Medulla oblongata (tissue), 1 donor: Measurements from ENCODE around the gene ACVR1B.
"Not testable (repeated sequence)": the region's sequence is repeated elsewhere in the genome, so short reads cannot be mapped to it uniquely, and the experiment has no call there.

ENCODE experiments used
- DNase-seq: peaks from one replicate; pipeline ENCODE4 v3.0.0-alpha.2; 2015; ENCODE audit errors: extremely low spot score

The ACVR1B gene

DNA sequence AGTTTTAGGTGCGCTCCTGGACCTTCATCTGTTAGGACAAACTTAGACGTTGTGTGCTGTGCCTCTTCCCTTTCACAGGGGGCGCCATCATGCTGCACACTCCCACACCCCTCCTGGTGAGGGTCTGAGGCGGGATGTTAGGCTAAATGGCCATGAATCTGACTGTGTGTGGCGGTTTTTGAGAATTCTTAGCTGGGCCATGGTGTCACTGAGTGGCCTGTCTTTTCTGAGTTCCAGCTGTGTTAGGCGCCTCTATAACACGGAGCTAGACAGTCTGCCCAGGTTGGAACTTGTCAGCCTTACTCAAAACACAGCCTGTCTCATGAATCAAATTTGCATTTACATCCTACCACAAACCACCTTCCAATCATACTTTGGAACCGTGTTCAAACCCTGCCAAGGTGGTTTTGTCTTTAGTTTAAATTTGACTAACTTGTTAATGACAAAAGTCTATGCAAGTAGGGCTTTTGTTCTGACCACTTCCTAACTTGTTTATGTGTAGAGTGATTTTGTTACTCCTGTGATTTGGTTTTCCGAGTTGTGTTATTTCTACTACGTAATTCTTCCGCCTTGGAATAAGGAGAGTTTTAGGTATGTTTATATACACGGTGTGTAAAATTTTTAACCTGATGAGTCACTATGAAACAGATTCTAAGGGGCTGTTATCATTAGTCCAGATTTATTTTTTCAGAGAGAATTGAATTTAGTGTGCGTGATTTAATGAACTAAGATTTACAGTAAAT, 19.6 kb downstream of the ACVR1B start:
- no peak for DNase-seq

DNA sequence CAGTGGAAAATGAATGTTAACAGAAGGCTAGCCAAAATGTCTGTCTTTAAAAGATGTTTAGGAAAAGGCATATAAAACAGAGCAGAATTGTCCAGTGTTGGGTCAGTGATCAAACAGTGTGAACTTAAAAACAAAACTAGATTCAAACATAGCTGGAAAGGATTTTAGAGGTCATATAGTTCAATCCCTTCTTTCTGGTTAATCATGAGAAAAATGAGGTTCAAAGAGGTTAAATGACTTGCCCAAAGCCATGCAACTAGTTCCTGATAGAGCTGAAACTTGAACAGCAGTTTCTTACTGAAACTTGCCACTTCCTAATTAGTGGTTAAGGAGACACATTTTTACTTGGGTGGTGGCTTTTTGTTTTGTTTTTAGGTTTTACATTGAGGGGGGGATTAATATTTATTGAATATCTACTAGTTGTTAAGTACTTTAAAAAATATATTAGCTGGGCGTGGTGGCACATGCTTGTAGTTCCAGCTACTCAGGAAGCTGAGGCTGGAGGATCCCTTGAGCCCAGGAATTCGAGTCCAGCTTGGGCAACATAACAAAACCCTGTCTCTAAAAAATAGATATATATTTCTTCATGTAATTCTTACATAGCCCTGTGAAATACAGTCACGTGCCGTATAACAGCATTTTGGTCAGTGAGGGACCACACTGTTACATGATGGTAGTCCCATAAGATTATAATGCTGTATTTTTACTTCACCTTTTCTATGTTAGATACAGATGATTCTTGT, 20.4 kb downstream of the ACVR1B start:
- no peak for DNase-seq

DNA sequence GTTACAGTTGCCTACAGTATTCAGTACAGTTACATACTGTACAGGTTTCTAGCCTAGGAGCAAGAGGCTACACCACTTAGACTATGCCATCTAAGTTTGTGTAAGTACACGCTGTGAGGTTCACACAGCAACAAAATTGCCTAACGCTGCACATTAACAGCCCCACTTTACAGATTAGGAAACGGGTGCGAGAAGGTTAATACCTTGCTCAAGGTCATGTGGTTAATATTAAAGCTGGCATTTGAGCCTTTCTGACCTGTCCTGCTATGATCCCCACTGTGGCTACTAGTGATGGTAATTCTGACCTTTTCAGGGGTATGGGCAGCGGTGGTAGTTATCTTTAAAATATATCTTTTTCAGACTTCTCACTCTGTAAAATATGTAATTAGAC, 20.9 kb downstream of the ACVR1B start:
- no peak for DNase-seq

DNA sequence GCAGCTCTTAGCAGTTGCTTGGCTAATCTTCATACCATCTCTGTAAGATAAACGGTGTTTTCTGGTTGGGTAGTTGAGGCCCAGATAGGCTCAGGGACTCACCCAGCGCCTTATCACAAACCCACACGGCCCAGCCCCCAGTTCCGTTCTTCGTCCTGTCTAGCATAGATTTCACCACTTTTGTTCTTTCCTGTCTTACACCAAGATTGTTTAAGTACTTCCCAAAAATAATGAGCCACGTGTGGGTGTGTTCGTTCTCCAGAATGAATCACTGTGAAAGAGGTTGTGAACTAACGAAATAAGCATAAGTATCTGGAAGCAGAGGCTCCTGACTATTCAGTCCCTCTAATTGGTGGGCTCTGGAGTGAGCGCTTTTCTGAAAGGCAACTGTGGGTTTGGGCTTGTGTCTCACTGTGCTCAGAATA, 21.4 kb downstream of the ACVR1B start:
- DNase-seq, result peak; percentile 71

DNA sequence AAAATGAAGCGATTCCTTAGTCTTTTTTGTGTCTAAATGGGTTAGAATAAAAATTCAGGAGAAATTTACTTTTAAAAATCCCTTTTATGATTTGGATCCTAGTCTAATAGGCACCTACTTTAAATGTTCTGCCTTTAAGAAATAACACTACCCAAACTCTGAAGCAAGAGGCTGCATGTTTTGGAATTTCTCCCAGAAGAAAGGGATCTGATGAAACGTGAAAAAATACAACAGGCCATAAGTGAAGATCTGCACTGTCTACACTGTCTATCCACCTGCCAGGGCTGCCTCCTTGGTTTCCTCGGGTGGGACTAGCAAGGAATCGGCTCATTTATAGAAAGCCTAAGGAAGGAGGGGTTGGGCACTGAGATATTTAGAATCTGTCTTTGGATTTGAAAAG, 22.1 kb downstream of the ACVR1B start:
- no peak for DNase-seq

DNA sequence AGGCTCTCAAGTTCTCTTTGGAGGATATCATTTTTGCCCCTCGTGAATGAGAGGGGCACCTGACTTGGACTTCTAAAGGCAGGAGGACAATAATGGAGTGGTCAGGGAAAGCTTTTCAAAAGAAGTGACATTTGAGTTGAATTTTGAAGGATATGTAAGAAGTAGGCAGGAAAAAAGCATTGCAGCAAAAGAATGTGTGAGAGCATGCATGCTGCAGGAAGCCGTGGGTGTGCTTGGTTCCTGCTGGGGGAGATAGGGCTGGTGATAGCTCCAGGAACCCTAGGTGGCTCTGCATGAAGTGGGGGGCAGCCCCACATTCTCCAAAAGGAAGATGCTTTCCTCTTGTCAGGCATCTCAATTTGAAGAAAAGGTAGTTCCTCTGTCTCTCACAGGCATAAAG, 23.1 kb downstream of the ACVR1B start:
- no peak for DNase-seq

DNA sequence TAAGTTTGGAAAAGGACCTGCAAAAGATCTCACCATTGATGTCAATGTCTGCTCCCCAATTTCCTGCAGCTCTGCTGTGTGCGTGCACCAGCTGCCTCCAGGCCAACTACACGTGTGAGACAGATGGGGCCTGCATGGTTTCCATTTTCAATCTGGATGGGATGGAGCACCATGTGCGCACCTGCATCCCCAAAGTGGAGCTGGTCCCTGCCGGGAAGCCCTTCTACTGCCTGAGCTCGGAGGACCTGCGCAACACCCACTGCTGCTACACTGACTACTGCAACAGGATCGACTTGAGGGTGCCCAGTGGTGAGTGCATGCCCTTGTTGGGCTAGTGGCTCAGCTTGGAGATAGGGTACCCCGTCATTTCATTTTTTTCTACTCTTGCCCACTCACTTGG, 23.7 kb downstream of the ACVR1B start:
- DNase-seq, result no peak

DNA sequence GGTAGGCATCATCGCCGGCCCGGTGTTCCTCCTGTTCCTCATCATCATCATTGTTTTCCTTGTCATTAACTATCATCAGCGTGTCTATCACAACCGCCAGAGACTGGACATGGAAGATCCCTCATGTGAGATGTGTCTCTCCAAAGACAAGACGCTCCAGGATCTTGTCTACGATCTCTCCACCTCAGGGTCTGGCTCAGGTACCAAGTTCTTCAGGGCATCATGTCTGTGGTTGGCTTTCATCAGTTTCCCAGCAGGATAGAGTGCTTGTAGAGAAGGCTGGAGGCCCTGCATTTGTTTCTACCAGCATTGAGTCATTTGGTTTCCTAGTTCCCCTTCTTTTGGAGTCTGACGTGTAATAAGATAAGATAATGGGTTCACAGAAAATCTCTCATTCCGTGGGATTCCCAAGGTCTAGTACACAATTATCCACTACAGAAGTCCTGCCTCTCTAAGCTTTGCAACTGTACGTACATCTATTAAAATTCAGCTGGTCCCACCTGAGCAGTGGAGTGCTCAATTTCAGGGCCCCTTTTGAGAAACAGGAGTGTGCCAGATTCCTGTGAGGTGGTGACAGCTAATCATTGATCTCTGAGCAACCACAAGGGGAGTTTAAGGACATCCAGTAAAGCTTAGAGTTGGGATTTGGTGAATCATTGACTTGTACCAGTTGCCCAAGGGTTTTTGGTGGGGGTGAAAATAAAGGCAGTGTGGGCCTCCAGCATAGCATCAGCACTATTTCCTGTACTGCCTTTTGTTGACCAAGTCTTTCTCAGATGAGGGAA, 25.1 kb downstream of the ACVR1B start:
- DNase-seq, result no peak

DNA sequence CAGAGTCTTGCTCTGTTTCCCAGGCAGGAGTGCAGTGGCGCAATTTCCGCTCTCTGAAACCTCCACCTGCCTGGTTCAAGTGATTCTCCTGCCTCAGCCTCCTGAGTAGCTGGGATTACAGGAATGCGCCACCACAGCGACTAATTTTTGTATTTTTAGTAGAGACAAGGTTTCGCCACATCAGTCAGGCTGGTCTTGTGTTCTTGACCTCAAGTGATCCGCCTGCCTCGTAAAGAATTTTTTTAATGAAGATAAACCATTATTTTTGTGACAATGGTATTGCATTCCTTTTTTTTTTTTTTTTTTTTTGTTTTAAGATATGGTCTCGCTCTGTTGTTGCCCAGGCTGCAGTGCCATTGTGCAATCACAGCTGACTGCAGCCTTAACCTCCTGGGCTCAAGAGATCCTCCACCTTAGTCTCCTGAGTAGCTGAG, 25.8 kb downstream of the ACVR1B start:
- no peak for DNase-seq

DNA sequence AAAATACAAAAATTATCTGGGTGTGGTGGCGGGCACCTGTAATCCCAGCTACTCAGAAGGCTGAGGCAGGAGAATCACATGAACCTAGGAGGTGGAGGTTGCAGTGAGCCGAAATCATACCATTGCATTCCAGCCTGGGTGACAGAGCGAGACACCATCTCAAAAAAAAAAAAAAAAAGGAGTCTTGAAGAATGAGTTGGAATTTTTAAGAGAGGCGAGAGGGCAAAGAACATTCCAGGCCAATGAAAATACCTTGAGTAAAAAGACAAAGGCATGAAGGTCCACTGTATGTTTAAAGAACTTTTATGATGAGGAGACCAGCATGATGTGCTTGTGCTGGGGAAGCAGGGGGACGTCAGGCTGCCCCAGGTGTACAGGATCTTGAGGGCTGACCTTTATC, 27.8 kb downstream of the ACVR1B start:
- DNase-seq, result not testable (repeated sequence)

DNA sequence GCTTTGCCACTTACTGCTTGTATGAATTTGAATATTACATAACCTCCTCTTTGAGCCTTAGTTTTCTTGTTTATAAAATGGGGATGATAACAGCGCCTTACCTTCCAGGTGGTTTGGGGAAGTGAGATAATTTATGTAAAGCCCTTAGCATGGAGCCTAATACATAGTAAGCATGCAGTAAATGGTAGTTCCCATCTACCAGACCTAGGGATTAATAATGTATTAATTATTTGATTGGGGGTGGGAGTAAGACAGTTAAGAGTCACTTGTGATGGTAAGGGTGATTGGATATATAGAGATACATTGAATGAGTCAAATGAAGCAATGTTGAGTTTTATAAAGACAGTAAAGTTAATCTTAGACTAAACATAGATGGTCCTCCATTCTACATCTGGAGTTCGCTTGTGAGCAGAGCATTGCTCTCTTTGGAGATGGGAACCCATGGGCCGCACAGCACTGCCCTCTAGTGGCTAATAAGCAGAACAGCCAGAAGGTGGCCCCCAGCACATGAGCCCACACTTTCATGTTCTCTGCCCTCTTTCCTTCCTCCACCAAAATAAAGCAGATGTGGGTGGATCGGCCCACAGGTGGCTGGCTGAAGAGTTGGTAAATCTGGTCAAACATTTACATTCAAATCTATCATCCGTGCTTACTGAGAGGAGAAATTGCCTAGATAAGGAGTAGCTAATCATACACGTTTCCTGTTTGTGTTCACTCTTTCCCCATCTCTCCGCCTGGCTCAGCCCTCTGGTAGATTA, 28.7 kb downstream of the ACVR1B start:
- DNase-seq, result peak; percentile 84

DNA sequence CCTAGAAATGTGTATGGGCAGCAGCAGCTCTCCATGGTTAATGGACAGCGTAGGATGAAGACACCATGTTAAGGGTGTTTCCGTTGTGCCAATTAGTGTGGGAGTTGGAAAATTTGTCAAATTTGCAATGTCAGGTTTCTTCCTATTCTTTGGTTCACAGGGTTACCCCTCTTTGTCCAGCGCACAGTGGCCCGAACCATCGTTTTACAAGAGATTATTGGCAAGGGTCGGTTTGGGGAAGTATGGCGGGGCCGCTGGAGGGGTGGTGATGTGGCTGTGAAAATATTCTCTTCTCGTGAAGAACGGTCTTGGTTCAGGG, 29.3 kb downstream of the ACVR1B start:
- no peak for DNase-seq

DNA sequence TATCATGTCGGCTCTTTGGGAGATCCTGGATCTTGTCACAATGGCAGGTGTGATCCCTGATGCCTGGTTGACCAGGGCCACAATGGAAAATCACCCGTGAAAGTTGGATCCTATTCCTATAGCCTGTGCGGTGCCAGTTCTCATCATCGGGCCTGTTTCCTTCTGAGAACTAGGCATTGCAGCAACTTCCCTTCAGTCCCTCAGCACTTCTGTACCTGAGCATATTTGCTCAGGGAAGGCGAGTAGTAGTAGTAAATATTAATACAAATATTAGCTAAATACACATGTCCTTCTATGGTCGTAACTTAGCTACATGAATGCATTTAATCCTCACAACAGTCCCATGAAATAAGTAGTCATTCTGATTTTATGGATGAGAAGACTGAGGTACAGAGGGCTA, 33.2 kb downstream of the ACVR1B start:
- DNase-seq, result no peak

DNA sequence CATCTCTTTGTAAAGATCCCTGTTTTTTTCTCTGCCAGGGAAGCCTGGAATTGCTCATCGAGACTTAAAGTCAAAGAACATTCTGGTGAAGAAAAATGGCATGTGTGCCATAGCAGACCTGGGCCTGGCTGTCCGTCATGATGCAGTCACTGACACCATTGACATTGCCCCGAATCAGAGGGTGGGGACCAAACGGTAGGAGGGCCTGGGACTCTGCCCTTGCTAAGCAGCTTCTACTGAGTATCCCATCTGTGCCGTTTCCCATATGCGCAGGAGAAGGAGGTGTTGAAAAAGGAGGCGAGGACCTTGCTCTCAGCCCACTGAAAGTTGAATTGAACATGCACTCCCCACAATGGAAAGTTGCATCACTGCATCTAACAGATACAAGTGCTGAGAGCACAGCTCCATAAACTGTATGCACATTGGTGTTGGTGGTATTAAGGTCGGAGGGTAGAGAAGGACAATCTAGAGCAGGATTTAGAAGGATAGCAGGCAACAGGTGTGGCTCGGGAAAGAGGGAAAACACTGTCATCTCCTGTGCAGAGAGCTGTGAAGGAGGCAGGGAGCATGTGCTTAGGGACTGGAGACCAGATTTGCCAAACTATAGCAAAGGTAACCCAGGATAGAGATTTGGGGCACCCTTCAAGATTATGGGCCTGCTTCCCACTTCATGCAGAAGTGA, 33.8 kb downstream of the ACVR1B start:
- DNase-seq, result no peak

DNA sequence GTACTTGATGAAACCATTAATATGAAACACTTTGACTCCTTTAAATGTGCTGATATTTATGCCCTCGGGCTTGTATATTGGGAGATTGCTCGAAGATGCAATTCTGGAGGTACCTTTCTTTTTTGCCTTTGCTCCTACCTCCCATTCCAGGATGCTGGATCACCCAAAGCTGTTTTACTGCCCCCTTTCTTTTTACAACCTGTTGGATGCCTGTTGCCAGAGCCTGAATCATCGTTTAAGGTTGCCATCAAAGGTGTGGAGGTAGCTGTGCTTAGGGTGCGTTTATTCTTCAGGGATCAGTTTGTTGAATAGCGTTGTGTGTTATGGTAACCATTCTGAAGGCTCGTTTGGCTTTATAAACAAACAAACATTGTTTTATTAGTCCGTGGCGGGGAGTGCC, 35.3 kb downstream of the ACVR1B start:
- no peak for DNase-seq

DNA sequence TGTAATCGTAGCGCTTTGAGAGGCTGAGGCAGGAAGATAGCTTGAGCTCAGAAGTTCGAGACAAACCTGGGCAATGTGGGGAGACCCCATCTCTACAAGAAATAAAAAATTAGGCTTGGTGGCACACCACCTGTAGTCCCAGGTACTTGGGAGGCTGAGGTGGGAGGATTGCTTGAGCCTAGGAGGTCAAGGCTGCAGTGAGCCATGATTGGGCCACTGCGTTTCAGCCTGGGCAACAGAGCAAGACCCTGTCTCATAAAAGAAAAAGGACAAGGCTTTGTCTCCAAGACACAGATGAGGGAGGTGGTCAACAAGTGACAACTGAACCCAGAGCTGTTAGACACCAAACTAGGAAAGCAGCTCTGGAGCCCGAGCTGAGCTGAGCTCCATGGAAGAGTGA, 40.7 kb downstream of the ACVR1B start:
- no peak for DNase-seq

DNA sequence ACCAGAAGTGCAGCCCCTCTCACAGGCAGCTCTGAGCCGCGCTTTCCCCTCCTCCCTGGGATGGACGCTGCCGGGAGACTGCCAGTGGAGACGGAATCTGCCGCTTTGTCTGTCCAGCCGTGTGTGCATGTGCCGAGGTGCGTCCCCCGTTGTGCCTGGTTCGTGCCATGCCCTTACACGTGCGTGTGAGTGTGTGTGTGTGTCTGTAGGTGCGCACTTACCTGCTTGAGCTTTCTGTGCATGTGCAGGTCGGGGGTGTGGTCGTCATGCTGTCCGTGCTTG, 43.0 kb downstream of the ACVR1B start:
- DNase-seq, result no peak

DNA sequence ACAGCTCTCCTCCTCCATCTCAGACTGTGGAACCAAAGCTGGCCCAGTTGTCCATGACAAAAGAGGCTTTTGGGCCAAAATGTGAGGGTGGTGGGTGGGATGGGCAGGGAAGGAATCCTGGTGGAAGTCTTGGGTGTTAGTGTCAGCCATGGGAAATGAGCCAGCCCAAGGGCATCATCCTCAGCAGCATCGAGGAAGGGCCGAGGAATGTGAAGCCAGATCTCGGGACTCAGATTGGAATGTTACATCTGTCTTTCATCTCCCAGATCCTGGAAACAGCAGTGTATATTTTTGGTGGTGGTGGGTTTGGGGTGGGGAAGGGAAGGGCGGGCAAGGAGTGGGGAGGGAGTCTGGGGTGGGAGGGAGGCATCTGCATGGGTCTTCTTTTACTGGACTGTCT, 43.5 kb downstream of the ACVR1B start:
- DNase-seq, result no peak

DNA sequence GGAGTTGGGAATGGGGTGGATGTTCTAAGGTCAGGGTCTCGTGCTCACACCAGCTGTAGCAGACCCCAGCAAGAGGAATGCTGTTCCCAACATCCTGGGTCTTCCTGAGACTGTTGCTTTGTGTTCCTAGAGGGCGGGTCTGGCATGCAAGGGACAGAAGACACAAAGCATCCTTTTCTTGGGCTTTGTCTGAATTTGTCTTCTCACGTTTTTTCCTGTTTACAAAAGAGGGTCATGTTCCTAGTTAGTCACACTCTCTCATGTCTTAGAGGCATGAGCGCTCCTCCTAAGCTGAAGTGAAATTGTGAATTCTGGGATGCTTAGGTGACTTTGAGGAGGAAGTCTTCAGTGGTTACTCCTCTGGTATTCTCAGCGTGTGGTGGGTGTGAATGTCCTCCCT, 45.6 kb downstream of the ACVR1B start:
- DNase-seq, result no peak

DNA sequence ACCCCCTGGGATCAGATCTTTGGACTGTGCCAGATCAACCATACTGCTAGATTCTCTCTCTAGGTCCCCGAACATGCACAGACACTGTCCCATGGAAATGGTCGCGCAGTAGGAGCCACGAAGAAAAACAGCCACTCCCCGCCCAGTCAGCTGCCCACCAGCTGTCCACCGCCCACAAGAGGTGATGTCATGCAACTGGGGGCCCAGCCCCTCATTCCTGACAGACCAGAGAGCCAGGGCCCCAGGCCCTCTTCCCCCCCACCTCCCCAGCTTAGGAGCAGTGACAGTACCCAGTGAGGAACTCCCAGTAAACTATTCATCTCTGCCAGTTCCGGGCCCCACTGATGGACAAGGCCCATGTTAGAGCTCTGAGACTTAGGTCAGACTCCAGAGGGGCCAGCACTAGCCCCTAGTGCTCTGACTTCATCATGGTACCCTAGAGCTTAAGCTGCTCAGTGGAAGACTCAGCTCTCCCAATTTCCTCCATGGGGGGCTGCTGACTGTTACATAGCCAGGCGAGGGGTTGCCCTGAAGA, 51.6 kb downstream of the ACVR1B start:
- no peak for DNase-seq

DNA sequence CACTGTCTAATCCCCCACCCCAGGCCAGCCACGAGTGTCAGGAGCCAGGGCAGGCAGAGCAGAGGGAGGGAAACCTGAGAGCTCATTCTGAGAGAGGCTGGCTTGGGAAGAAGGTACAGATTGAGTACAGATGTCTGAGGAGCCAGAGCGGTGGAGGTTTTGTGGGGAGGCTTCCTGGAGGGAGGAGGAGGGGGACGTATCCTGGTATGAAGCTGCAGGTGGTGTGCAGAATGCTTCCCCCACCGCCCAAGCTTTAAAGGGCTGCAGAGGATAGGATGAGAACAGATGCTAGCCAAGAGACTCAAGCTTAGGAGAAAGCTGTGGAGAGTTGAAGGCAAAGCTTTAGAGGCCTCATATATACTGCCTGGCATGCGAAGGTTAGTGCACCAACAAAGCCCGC, 52.1 kb downstream of the ACVR1B start:
- no peak for DNase-seq
